ENCODE measurements around the gene RIMS1. TPM values are rescaled to one million over a fixed set of nuclear protein-coding genes. Genes with fewer than 3 reads are reported as not detected.

RIMS1 gene
- total and polyA plus RNA-seq, 12 donors: 0.06 to 9.2 (median 1.5) TPM; not detected in 2

GRCh38 chr6:72416744-72417465 lies 530.6 kb downstream of the RIMS1 start:
- no peak for TF ChIP-seq POLR2A (IDR thresholded peaks at IDR 0.05)
- TF ChIP-seq, protein P1, sequence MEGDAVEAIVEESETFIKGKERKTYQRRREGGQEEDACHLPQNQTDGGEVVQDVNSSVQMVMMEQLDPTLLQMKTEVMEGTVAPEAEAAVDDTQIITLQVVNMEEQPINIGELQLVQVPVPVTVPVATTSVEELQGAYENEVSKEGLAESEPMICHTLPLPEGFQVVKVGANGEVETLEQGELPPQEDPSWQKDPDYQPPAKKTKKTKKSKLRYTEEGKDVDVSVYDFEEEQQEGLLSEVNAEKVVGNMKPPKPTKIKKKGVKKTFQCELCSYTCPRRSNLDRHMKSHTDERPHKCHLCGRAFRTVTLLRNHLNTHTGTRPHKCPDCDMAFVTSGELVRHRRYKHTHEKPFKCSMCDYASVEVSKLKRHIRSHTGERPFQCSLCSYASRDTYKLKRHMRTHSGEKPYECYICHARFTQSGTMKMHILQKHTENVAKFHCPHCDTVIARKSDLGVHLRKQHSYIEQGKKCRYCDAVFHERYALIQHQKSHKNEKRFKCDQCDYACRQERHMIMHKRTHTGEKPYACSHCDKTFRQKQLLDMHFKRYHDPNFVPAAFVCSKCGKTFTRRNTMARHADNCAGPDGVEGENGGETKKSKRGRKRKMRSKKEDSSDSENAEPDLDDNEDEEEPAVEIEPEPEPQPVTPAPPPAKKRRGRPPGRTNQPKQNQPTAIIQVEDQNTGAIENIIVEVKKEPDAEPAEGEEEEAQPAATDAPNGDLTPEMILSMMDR (IDR thresholded peaks at IDR 0.05): no peak
- H3K9me3 ChIP-seq (replicated peaks in 1 of 3): no peaks in the 10 kb centered on the region
- H3K4me3 ChIP-seq: no peak overlapping the region
- H3K4me1 ChIP-seq (replicated peaks in 1 of 2): no peaks in the 10 kb centered on the region
- H3K27me3 ChIP-seq: no peaks in the 10 kb centered on the region
- H3K36me3 ChIP-seq (replicated peaks in 1 of 2): no peaks in the 10 kb centered on the region
- WGBS, 4 donors: 69 to 82% (median 76%) methylated on average over 6 of the region's 6 CpGs
- peak in 1 of 7 donors; percentile 55 for DNase-seq
- intact Hi-C loops (cut with DNase I): loop anchor here in 1 of 2 donors (10.0 kb wide), 2 partner anchors 758 to 908 kb away; no protein-coding TSS in a partner anchor
- peak overlapping the region in 1 of 5 donors; percentile 44 for H3K27ac ChIP-seq

- Histone ChIP-seq H3K9me3 (replicated peaks in 1 of 3) (no peaks in the 10 kb centered on the region), H3K4me3 (no peak overlapping the region), H3K27me3 (no peaks in the 10 kb centered on the region), H3K4me1 (replicated peaks in 1 of 2) (no peaks in the 10 kb centered on the region), H3K36me3 (replicated peaks in 1 of 2) (no peaks in the 10 kb centered on the region), H3K27ac (no peak overlapping the region)
- WGBS, 4 donors: 37 to 53% (median 49%) methylated on average over 3 of the region's 3 CpGs
- DNase-seq: no peak
- no peak for TF ChIP-seq POLR2A (IDR thresholded peaks at IDR 0.05)
- TF ChIP-seq, protein P1 (IDR thresholded peaks at IDR 0.05): no peak
- intact Hi-C loops (cut with DNase I): loop anchor here in 1 of 2 donors (10.0 kb wide), 2 partner anchors 757 to 907 kb away; no protein-coding TSS in a partner anchor
Observed at GRCh38 chr6:72417759-72418158, 531.4 kb downstream of the RIMS1 start.

DNA sequence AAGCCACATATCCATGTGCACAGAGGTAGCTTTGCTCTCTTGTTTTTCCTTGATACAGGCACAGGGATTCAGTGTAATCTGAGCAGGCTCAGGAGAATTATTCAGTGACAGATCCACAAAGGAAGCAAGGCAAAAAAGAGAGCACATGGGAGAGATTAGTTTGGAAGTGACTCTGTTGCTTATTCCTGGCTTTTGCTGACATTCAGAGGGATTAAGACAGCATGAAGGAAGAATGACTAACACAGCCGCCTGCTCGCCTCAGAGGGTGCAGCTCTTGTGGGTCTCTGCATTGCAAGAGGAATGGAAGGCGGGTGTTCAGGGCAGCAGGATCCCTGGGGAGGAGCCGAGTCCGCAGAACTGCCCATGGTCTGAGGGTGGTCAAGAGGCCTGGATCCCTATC lies 532.1 kb downstream of the RIMS1 start:
- no peaks in the 10 kb centered on the region for H3K4me1 ChIP-seq (replicated peaks in 1 of 2)
- H3K27me3 ChIP-seq: no peaks in the 10 kb centered on the region
- TF ChIP-seq, protein P1 (IDR thresholded peaks at IDR 0.05): no peak
- no peak for TF ChIP-seq POLR2A (IDR thresholded peaks at IDR 0.05)
- no peaks in the 10 kb centered on the region for H3K36me3 ChIP-seq (replicated peaks in 1 of 2)
- WGBS, 4 donors: 66 to 82% (median 71%) methylated on average over 5 of the region's 5 CpGs
- H3K9me3 ChIP-seq (replicated peaks in 1 of 3): no peaks in the 10 kb centered on the region
- intact Hi-C loops (cut with DNase I): loop anchor here in 1 of 2 donors (10.0 kb wide), 2 partner anchors 756 to 906 kb away; no protein-coding TSS in a partner anchor
- H3K27ac ChIP-seq: no peak overlapping the region
- DNase-seq: no peak
- H3K4me3 ChIP-seq: no peak overlapping the region

- Histone ChIP-seq H3K36me3 (replicated peaks in 1 of 2) (no peaks in the 10 kb centered on the region), H3K9me3 (replicated peaks in 1 of 3) (no peaks in the 10 kb centered on the region), H3K4me1 (replicated peaks in 1 of 2) (no peaks in the 10 kb centered on the region), H3K27ac (no peak overlapping the region), H3K27me3 (no peaks in the 10 kb centered on the region), H3K4me3 (no peak overlapping the region)
- WGBS, 4 donors: 23 to 59% (median 53%) methylated on average over 2 of the region's 2 CpGs
- intact Hi-C loops (cut with DNase I): loop anchor here in 1 of 2 donors (10.0 kb wide), 2 partner anchors 755 to 905 kb away; no protein-coding TSS in a partner anchor
- TF ChIP-seq, protein P1 (IDR thresholded peaks at IDR 0.05): no peak
- no peak for TF ChIP-seq POLR2A (IDR thresholded peaks at IDR 0.05)
- no peak for DNase-seq
Observed at GRCh38 chr6:72419966-72420365, 533.6 kb downstream of the RIMS1 start.

All from adrenal gland (tissue), 12 donors.